GM21576 (cell line): ENCODE measurements around the gene EXOC4.
"Not testable (repeated sequence)": the region's sequence is repeated elsewhere in the genome, so short reads cannot be mapped to it uniquely, and the experiment has no call there.

Source experiments
- ATAC-seq: cut with Tn5 transposase; IDR thresholded peaks from one replicate; pipeline ENCODE4 v1.9.1; 2021; ENCODE audit warnings: mild to moderate bottlenecking, moderate library complexity; ENCODE audit not compliant: unreplicated experiment

Gene EXOC4

GRCh38 chr7:133904776-133905175, 651.9 kb downstream of the EXOC4 start:
- no peak for ATAC-seq

- not testable (repeated sequence) for ATAC-seq
These were observed 653.7 kb downstream of the EXOC4 start for GRCh38 chr7:133906553-133906952.

- ATAC-seq, result no peak
These were observed 657.9 kb downstream of the EXOC4 start for GRCh38 chr7:133910761-133911160.

GRCh38 chr7:133911724-133912123, 658.8 kb downstream of the EXOC4 start:
- ATAC-seq, result no peak

GRCh38 chr7:133912916-133913697, 660.2 kb downstream of the EXOC4 start:
- ATAC-seq, result no peak

GRCh38 chr7:133916621-133917020, 663.7 kb downstream of the EXOC4 start:
- no peak for ATAC-seq

GRCh38 chr7:133919810-133920209, 666.9 kb downstream of the EXOC4 start:
- ATAC-seq, result no peak

GRCh38 chr7:133921635-133922182, 668.8 kb downstream of the EXOC4 start:
- ATAC-seq, result no peak

- no peak for ATAC-seq
These were observed 671.1 kb downstream of the EXOC4 start for GRCh38 chr7:133923974-133924373.

GRCh38 chr7:133931053-133931452, 678.2 kb downstream of the EXOC4 start:
- no peak for ATAC-seq

GRCh38 chr7:133932591-133932990, 679.7 kb downstream of the EXOC4 start:
- ATAC-seq, result no peak

- ATAC-seq, result no peak
These were observed 681.5 kb downstream of the EXOC4 start for GRCh38 chr7:133934262-133934976.

GRCh38 chr7:133934977-133935330, 682.1 kb downstream of the EXOC4 start:
- ATAC-seq, result no peak

- ATAC-seq, result no peak
These were observed 683.2 kb downstream of the EXOC4 start for GRCh38 chr7:133936074-133936473.

GRCh38 chr7:133937786-133938185, 684.9 kb downstream of the EXOC4 start:
- no peak for ATAC-seq

GRCh38 chr7:133940368-133940767, 687.5 kb downstream of the EXOC4 start:
- ATAC-seq, result no peak

- no peak for ATAC-seq
These were observed 688.6 kb downstream of the EXOC4 start for GRCh38 chr7:133941496-133941895.

- no peak for ATAC-seq
These were observed 692.6 kb downstream of the EXOC4 start for GRCh38 chr7:133945497-133945896.

- ATAC-seq, result no peak
These were observed 694.8 kb downstream of the EXOC4 start for GRCh38 chr7:133947458-133948254.

- ATAC-seq, result no peak
These were observed 695.7 kb downstream of the EXOC4 start for GRCh38 chr7:133948588-133948987.

- ATAC-seq, result no peak
These were observed 698.0 kb downstream of the EXOC4 start for GRCh38 chr7:133950855-133951254.
